GM12878 (cell line): Measurements from ENCODE around the gene ZNF710. TPM values are rescaled to one million over a fixed set of nuclear protein-coding genes. Genes with fewer than 3 reads are reported as not detected.

Experiments used
- ATAC-seq: fragments of 200-7000 bp; cut with Tn5 transposase; 3 replicates; pipeline ENCODE4 v1.9.1; 2020; ENCODE audit warnings: mild to moderate bottlenecking, moderate library complexity
- BruUV-seq: library from RNA; stranded (reverse); fragments of 400-500 nt; replicated peaks from 2 replicates; lab custom pipeline; 2021; lab: Mats Ljungman, UMichigan
- CTCF ChIA-PET: fragments of 300-600 bp; sonication (Branson Sonifier 250); formaldehyde crosslinking; extraction: SDS; loops from one replicate; lab custom pipeline; 2021; ENCODE audit warnings: inconsistent platforms; lab: Yijun Ruan, JAX
- POLR2A ChIA-PET: fragments of 350-600 bp; formaldehyde crosslinking; extraction: SDS; loops from one replicate; lab custom pipeline; 2021; ENCODE audit warnings: inconsistent platforms; lab: Charles Lee
- RAD21 ChIA-PET: fragments of 300-600 bp; sonication (Branson Sonifier 250); formaldehyde crosslinking; loops from one replicate; lab custom pipeline; 2023; ENCODE audit warnings: antibody characterized with exemption; ENCODE audit not compliant: unreplicated experiment; lab: Charles Lee
- SMC1A ChIA-PET: fragments of 300-600 bp; sonication (Branson Sonifier 250); formaldehyde crosslinking; loops from one replicate; lab custom pipeline; 2023; ENCODE audit not compliant: unreplicated experiment, uncharacterized antibody; lab: Charles Lee
- DNase-seq: peaks from one replicate; pipeline ENCODE4 v3.0.0-alpha.2; 2011; ENCODE audit warnings: low read depth, low spot score
- FAIRE-seq: peaks from 3 replicates; lab custom pipeline; 2011; peaks lifted over from hg19 to GRCh38; lab: Jason Lieb, UNC
- H2AFZ ChIP-seq: 2 replicates; pipeline ENCODE4 v1.6.0; 2011; ENCODE audit warnings: low read depth, low read length, control low read depth; ENCODE audit not compliant: control insufficient read depth
- H3K27ac ChIP-seq: 2 replicates; pipeline ENCODE4 v1.5.1; 2011; ENCODE audit warnings: control low read depth; ENCODE audit not compliant: control insufficient read depth, insufficient read depth
- H3K27me3 ChIP-seq, 2 experiments: replicated peaks in 1 of 2; 2 replicates each; pipeline versions ENCODE4 v1.6.0 to v1.6.1; 2011; ENCODE audit warnings: low read length in 1 of 2; ENCODE audit not compliant: control insufficient read depth in 2 of 2, insufficient read depth in 2 of 2
- H3K36me3 ChIP-seq, 2 experiments: 2 replicates each; pipeline ENCODE4 v1.5.1; 2011; ENCODE audit warnings: low read length in 1 of 2; ENCODE audit not compliant: control insufficient read depth in 2 of 2, insufficient read depth in 2 of 2
- H3K4me1 ChIP-seq: 2 replicates; pipeline ENCODE4 v1.6.1; 2011; ENCODE audit warnings: mild to moderate bottlenecking, low read length, moderate library complexity, mixed read lengths; ENCODE audit not compliant: control insufficient read depth, insufficient read depth
- H3K4me2 ChIP-seq: 2 replicates; pipeline ENCODE4 v1.6.0; 2011; ENCODE audit warnings: control low read depth; ENCODE audit not compliant: control insufficient read depth, insufficient read depth
- H3K4me3 ChIP-seq: fragments of 200-600 bp; sonication (generic); 2 replicates; pipeline ENCODE4 v1.5.1; 2016
- H3K79me2 ChIP-seq: 2 replicates; pipeline ENCODE4 v1.6.0; 2011; ENCODE audit warnings: low read length; ENCODE audit not compliant: control insufficient read depth, insufficient read depth
- H3K9ac ChIP-seq: 2 replicates; pipeline ENCODE4 v1.8.0; 2011; ENCODE audit warnings: low read length, control low read depth, mixed read lengths; ENCODE audit not compliant: control insufficient read depth, insufficient read depth
- H3K9me3 ChIP-seq: replicated peaks from 3 replicates; pipeline ENCODE4 v1.5.1; 2011; ENCODE audit warnings: mild to moderate bottlenecking, low read length; ENCODE audit not compliant: control insufficient read depth, insufficient read depth
- H4K20me1 ChIP-seq: 2 replicates; pipeline ENCODE4 v1.6.0; 2011; ENCODE audit not compliant: control insufficient read depth, insufficient read depth
- BCL3 ChIP-seq: IDR thresholded peaks from 2 replicates; pipeline ENCODE4 v1.6.1; 2011; ENCODE audit warnings: borderline replicate concordance, low read depth, mild to moderate bottlenecking, moderate library complexity, low read length; ENCODE audit not compliant: insufficient read depth, poor library complexity, severe bottlenecking
- LARP7 ChIP-seq: fragments of 450-650 bp; IDR thresholded peaks from 2 replicates; pipeline ENCODE4 v1.6.1; 2017; ENCODE audit warnings: mild to moderate bottlenecking
- MEF2A ChIP-seq: IDR thresholded peaks from 2 replicates; pipeline ENCODE4 v1.6.1; 2011; ENCODE audit warnings: low read depth, mild to moderate bottlenecking, low read length, moderate library complexity; ENCODE audit not compliant: insufficient read depth
- REST ChIP-seq: IDR thresholded peaks from 2 replicates; pipeline ENCODE4 v1.6.1; 2012; ENCODE audit warnings: mild to moderate bottlenecking, low read depth, low read length
- SIX5 ChIP-seq: IDR thresholded peaks from 2 replicates; pipeline ENCODE4 v1.6.1; 2011; ENCODE audit warnings: mild to moderate bottlenecking, low read depth, low read length, moderate library complexity; ENCODE audit not compliant: severe bottlenecking
- TARDBP ChIP-seq: IDR thresholded peaks from 2 replicates; pipeline ENCODE4 v1.6.1; 2016; ENCODE audit warnings: borderline replicate concordance
- WGBS: methylation state at CpG from one replicate; pipeline ENCODE4 v1.1.6; 2016; ENCODE audit warnings: low lambda C conversion rate; ENCODE audit not compliant: insufficient replicate concordance, insufficient coverage; ENCODE audit errors: missing lambda C conversion rate; 5-methylcytosine and 5-hydroxymethylcytosine counted together
- in situ Hi-C: fragments of 300-500 bp; cut with MboI; formaldehyde crosslinking; loops from 9 replicates; pipeline ENCODE4 v1.14.3; 2018; ENCODE audit warnings: mixed read lengths
- intact Hi-C: fragments of 100-400 bp; cut with micrococcal nuclease; formaldehyde crosslinking; loops from one replicate; pipeline ENCODE4 v1.14.2; 2022; ENCODE audit not compliant: unreplicated experiment
- polyA plus RNA-seq, 11 experiments: library from polyadenylated mRNA; depleted of rRNA in 4 of 11; unstranded in 6 of 11; stranded (reverse) in 5 of 11; fragments of >200 nt; fragmentation: Nextera tagmentation in 4 of 11; fragmentation: Illumina TruSeq in 1 of 11; extraction: Ambion mirVana in 4 of 11; extraction: Trizol in 1 of 11; gene quantifications; 1 replicate in 1 of 11; 2 replicates in 10 of 11; pipeline versions ENCODE4 v1.2.1 to v1.2.3, GENCODE V29; 2011 to 2016; ENCODE audit warnings: inconsistent platforms in 2 of 11, missing spikeins in 2 of 11, low read depth in 1 of 11
- total RNA-seq, 4 experiments: library from RNA; depleted of rRNA in 3 of 4; stranded (reverse); fragments of >200 nt in 3 of 4; fragmentation: Illumina TruSeq in 1 of 4; extraction: Trizol in 1 of 4; gene quantifications; 2 replicates each; pipeline versions ENCODE4 v1.2.1 to v1.2.3, GENCODE V29; 2013 to 2021
- TF ChIP-seq, protein P1 (sequence below): fragments of 450-650 bp; IDR thresholded peaks from 2 replicates; pipeline ENCODE4 v1.6.1; 2018; ENCODE audit warnings: borderline replicate concordance, mild to moderate bottlenecking; ENCODE audit not compliant: partially characterized antibody
- TF ChIP-seq, protein P2 (sequence below): IDR thresholded peaks from 2 replicates; pipeline ENCODE4 v1.6.1; 2011; ENCODE audit warnings: borderline replicate concordance, low read depth, mild to moderate bottlenecking, moderate library complexity, mixed read lengths, low read length; ENCODE audit not compliant: insufficient read depth; ENCODE audit errors: extremely low read length

Gene ZNF710
- total and polyA plus RNA-seq, 10 of the 15 experiments (the other 5 are each of a cell fraction or from before 2014, with no cell fraction given): 1.4 to 43.5 (median 9.8) TPM

- TF ChIP-seq MEF2A: peak; percentile 48; the same call in 1 of the 2 replicates
These were observed 100.2 kb downstream of the ZNF710 start (continued) for GRCh38 chr15:90101130-90101968.

- no peak for DNase-seq
- H3K36me3 ChIP-seq: no peaks in the 10 kb centered on the region
- under 1% methylated on average over 96 of the region's 104 CpGs for WGBS
- H3K9ac ChIP-seq: peak within 1 kb of the TSS; percentile 88
- peak; percentile 76 for ATAC-seq
- POLR2A ChIA-PET: interaction anchor here (0.9 to 2.2 kb wide), 4 partner anchors 36 to 131 kb away, joined by 3 to 10 read pairs (median 3); partner anchors contain the start of genes CIB1 and GDPGP1
- CTCF ChIA-PET: interaction anchor here (1.2 to 2.8 kb wide), 4 partner anchors 15 to 130 kb away, joined by 3 to 10 read pairs (median 6); no protein-coding TSS in a partner anchor
- RAD21 ChIA-PET: interaction anchor here (0.6 to 2.2 kb wide), 7 partner anchors 31 to 350 kb away, joined by 3 to 10 read pairs (median 3); partner anchors contain the start of gene CIB1
- peak within 1 kb of the TSS; percentile 94 for H3K4me2 ChIP-seq
- peak within 1 kb of the TSS; percentile 79 for H3K4me3 ChIP-seq
- no TSS peak for BruUV-seq
- SMC1A ChIA-PET: interaction anchor here (0.6 to 1.0 kb wide), 3 partner anchors 9 to 98 kb away, joined by 3 to 4 read pairs (median 3); no protein-coding TSS in a partner anchor
- H3K9me3 ChIP-seq: no peaks in the 10 kb centered on the region
- H3K79me2 ChIP-seq: peaks cover 44% of the 10 kb centered on the region
- H3K27ac ChIP-seq: peak within 1 kb of the TSS; percentile 91
- in situ Hi-C loops: no loop called here
- H2AFZ ChIP-seq: peak within 1 kb of the TSS; percentile 83
- H3K27me3 ChIP-seq: no peaks in the 10 kb centered on the region
- peaks cover 34% of the 10 kb centered on the region for H3K4me1 ChIP-seq
- FAIRE-seq: no peak
- no peaks in the 10 kb centered on the region for H4K20me1 ChIP-seq
- intact Hi-C loops: no loop called here
- no peak for TF ChIP-seq TARDBP
- no peak for TF ChIP-seq SIX5
- TF ChIP-seq, protein P1, sequence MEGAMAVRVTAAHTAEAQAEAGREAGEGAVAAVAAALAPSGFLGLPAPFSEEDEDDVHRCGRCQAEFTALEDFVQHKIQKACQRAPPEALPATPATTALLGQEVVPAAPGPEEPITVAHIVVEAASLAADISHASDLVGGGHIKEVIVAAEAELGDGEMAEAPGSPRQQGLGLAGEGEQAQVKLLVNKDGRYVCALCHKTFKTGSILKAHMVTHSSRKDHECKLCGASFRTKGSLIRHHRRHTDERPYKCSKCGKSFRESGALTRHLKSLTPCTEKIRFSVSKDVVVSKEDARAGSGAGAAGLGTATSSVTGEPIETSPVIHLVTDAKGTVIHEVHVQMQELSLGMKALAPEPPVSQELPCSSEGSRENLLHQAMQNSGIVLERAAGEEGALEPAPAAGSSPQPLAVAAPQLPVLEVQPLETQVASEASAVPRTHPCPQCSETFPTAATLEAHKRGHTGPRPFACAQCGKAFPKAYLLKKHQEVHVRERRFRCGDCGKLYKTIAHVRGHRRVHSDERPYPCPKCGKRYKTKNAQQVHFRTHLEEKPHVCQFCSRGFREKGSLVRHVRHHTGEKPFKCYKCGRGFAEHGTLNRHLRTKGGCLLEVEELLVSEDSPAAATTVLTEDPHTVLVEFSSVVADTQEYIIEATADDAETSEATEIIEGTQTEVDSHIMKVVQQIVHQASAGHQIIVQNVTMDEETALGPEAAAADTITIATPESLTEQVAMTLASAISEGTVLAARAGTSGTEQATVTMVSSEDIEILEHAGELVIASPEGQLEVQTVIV: no peak
- TF ChIP-seq, protein P2, sequence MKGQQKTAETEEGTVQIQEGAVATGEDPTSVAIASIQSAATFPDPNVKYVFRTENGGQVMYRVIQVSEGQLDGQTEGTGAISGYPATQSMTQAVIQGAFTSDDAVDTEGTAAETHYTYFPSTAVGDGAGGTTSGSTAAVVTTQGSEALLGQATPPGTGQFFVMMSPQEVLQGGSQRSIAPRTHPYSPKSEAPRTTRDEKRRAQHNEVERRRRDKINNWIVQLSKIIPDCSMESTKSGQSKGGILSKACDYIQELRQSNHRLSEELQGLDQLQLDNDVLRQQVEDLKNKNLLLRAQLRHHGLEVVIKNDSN: no peak
- TF ChIP-seq BCL3: no peak
- peak; percentile 97 for TF ChIP-seq LARP7
- TF ChIP-seq REST: no peak
These were observed 101.1 kb downstream of the ZNF710 start, which contains the start of gene IDH2 for GRCh38 chr15:90101969-90102890. IDH2 (minus strand) TSS chr15:90102468; CDS start chr15:90102390, 78 bp downstream.
